Peyer's patch (tissue), 4 donors: ENCODE measurements around the gene ANOS1. TPM values are rescaled to one million over a fixed set of nuclear protein-coding genes. Genes with fewer than 3 reads are reported as not detected.

Experiments
- DNase-seq, 3 donors: peaks; one replicate each; pipeline ENCODE4 v3.0.0-alpha.2; 2017 to 2019
- H3K27ac ChIP-seq, 4 donors: fragments of 200-600 bp; sonication (generic); one replicate each; pipeline ENCODE4 v1.5.1; 2016 to 2019
- H3K27me3 ChIP-seq, 2 donors: fragments of 200-600 bp; sonication (generic); one replicate each; pipeline ENCODE4 v1.5.1; 2019
- H3K36me3 ChIP-seq, 3 donors: fragments of 200-600 bp; sonication (generic); one replicate each; pipeline ENCODE4 v1.5.1; 2016 to 2019
- H3K4me1 ChIP-seq, 4 donors: fragments of 200-600 bp; sonication (generic); one replicate each; pipeline ENCODE4 v1.5.1; 2016 to 2019
- H3K4me3 ChIP-seq, 4 donors: fragments of 200-600 bp; sonication (generic); 1 replicate in 3 of 4; 2 replicates in 1 of 4; pipeline ENCODE4 v1.5.1; 2016 to 2019; ENCODE audit warnings: mild to moderate bottlenecking in 1 of 4
- H3K9me3 ChIP-seq, 4 donors: fragments of 200-600 bp; sonication (generic); one replicate each; pipeline ENCODE4 v1.5.1; 2016 to 2019; ENCODE audit warnings: mild to moderate bottlenecking in 1 of 4
- CTCF ChIP-seq, 6 experiments: fragments of 450-650 bp in 4 of 6; fragments of 200-600 bp in 2 of 6; sonication (generic) in 1 of 6; IDR thresholded peaks; one replicate each; pipeline ENCODE4 v1.5.1; 2017 to 2019; ENCODE audit warnings: antibody characterized with exemption in 6 of 6, mild to moderate bottlenecking in 3 of 6, moderate library complexity in 1 of 6
- POLR2A ChIP-seq, 2 donors: fragments of 450-650 bp; IDR thresholded peaks; one replicate each; pipeline ENCODE4 v1.5.1; 2017; ENCODE audit warnings: antibody characterized with exemption in 2 of 2, mild to moderate bottlenecking in 2 of 2, moderate library complexity in 2 of 2
- total RNA-seq, 4 donors: library from RNA; depleted of rRNA; stranded (reverse); fragments of >200 nt; gene quantifications; one replicate each; pipeline ENCODE4 v1.1.0, GENCODE V29; 2016

Gene ANOS1
- total RNA-seq, 4 donors from 2014 or later, result 0.19 to 2.5 TPM; not detected in 2

- Histone ChIP-seq H3K27me3 (no peaks in the 10 kb centered on the region), H3K36me3 (no peaks in the 10 kb centered on the region), H3K4me1 (no peaks in the 10 kb centered on the region), H3K9me3 (no peaks in the 10 kb centered on the region), H3K4me3 (no peak overlapping the region), H3K27ac (no peak overlapping the region)
- no peak for DNase-seq
- TF ChIP-seq CTCF (IDR thresholded peaks at IDR 0.05), result no peak
- no peak for TF ChIP-seq POLR2A (IDR thresholded peaks at IDR 0.05)
Measured at GRCh38 chrX:8591501-8591900, 140.4 kb downstream of the ANOS1 start.

- no peaks in the 10 kb centered on the region for H3K9me3 ChIP-seq
- no peaks in the 10 kb centered on the region for H3K27me3 ChIP-seq
- DNase-seq, result no peak
- H3K27ac ChIP-seq, result no peak overlapping the region
- no peak for TF ChIP-seq POLR2A (IDR thresholded peaks at IDR 0.05)
- no peak for TF ChIP-seq CTCF (IDR thresholded peaks at IDR 0.05)
- no peak overlapping the region for H3K4me3 ChIP-seq
- no peaks in the 10 kb centered on the region for H3K4me1 ChIP-seq
- no peaks in the 10 kb centered on the region for H3K36me3 ChIP-seq
Measured at GRCh38 chrX:8586953-8587352, 145.0 kb downstream of the ANOS1 start.

GRCh38 chrX:8579602-8580001, 152.3 kb downstream of the ANOS1 start:
- H3K27me3 ChIP-seq, result no peaks in the 10 kb centered on the region
- no peak for DNase-seq

GRCh38 chrX:8576821-8577220, 155.1 kb downstream of the ANOS1 start:
- no peaks in the 10 kb centered on the region for H3K27me3 ChIP-seq
- no peak for DNase-seq
- no peak for TF ChIP-seq CTCF (IDR thresholded peaks at IDR 0.05)
- TF ChIP-seq POLR2A (IDR thresholded peaks at IDR 0.05), result no peak
- no peaks in the 10 kb centered on the region for H3K4me1 ChIP-seq
- no peak overlapping the region for H3K27ac ChIP-seq
- no peaks in the 10 kb centered on the region for H3K36me3 ChIP-seq
- no peak overlapping the region for H3K4me3 ChIP-seq
- H3K9me3 ChIP-seq, result no peaks in the 10 kb centered on the region

More at GRCh38 chrX:8579602-8580001, 152.3 kb downstream of the ANOS1 start:
- Histone ChIP-seq H3K9me3 (no peaks in the 10 kb centered on the region), H3K4me3 (no peak overlapping the region), H3K36me3 (no peaks in the 10 kb centered on the region), H3K27ac (no peak overlapping the region), H3K4me1 (no peaks in the 10 kb centered on the region)
- TF ChIP-seq POLR2A (IDR thresholded peaks at IDR 0.05) (no peak), CTCF (IDR thresholded peaks at IDR 0.05) (no peak)

GRCh38 chrX:8565729-8566128, 166.2 kb downstream of the ANOS1 start:
- Histone ChIP-seq H3K27ac (no peak overlapping the region), H3K9me3 (no peaks in the 10 kb centered on the region), H3K27me3 (no peaks in the 10 kb centered on the region), H3K36me3 (no peaks in the 10 kb centered on the region), H3K4me3 (no peak overlapping the region), H3K4me1 (no peaks in the 10 kb centered on the region)
- TF ChIP-seq CTCF (IDR thresholded peaks at IDR 0.05) (no peak), POLR2A (IDR thresholded peaks at IDR 0.05) (no peak)
- DNase-seq, result no peak

- no peaks in the 10 kb centered on the region for H3K36me3 ChIP-seq
- no peak overlapping the region for H3K4me3 ChIP-seq
- H3K27ac ChIP-seq, result no peak overlapping the region
- DNase-seq, result no peak
- H3K9me3 ChIP-seq, result no peaks in the 10 kb centered on the region
- TF ChIP-seq POLR2A (IDR thresholded peaks at IDR 0.05) (no peak), CTCF (IDR thresholded peaks at IDR 0.05) (no peak)
- H3K4me1 ChIP-seq, result no peaks in the 10 kb centered on the region
- no peaks in the 10 kb centered on the region for H3K27me3 ChIP-seq
Measured at GRCh38 chrX:8548446-8548845, 183.5 kb downstream of the ANOS1 start.
